GM18505 (cell line): ENCODE measurements around the gene IFT172.
"Not testable (repeated sequence)": the region's sequence is repeated elsewhere in the genome, so short reads cannot be mapped to it uniquely, and the experiment has no call there.

ENCODE experiments used
- ATAC-seq: cut with Tn5 transposase; IDR thresholded peaks from one replicate; pipeline ENCODE4 v1.9.1; 2021; ENCODE audit not compliant: unreplicated experiment
- POLR2A ChIP-seq: IDR thresholded peaks from 4 replicates; pipeline ENCODE4 v1.6.1; 2011; ENCODE audit warnings: borderline replicate concordance; ENCODE audit not compliant: insufficient read depth, insufficient read length; ENCODE audit errors: extremely low read depth

Gene IFT172

GRCh38 chr2:27428213-27428977 is 61.1 kb downstream of the IFT172 start, which contains the start of gene NRBP1:
Gene NRBP1, plus strand, starts transcription at chr2:27428631. Its CDS starts 4,643 bp downstream, at chr2:27433274.
- peak; percentile 90 for TF ChIP-seq POLR2A
- ATAC-seq: peak; percentile 84

DNA sequence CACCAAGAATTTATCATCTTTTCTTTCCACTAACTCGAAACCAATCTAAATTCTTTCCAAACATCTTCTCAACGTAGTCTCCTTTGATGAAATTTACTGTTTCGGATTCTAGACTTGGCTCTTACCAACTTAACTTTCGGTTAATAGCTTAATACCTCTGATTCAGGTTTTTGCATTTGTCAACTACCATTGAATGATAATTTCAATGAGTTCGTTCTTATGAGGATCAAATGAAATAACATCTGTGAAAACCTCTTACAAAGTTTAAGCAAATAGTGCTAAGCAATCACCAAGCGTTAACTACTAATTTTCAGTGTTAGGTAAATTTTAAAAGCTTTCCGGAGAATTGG is 61.7 kb downstream of the IFT172 start:
- TF ChIP-seq POLR2A: no peak
- no peak for ATAC-seq

DNA sequence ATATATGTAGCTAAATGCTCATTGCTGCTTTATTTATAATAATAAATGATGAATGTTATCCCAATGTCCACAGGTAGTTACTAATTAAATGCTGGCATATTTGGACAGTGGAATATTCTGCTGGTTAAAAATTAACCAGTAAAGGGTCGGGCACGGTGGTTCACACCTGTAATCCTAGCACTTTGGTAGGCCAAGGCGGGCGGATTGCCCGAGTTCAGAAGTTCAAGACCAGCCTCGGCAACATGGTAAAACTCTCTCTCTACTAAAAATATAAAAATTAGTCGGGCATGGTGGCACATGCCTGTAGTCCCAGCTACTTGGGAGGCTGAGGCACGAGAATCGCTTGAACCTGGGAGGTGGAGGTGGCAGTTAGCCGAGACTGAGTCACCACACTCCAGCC is 64.5 kb downstream of the IFT172 start:
- not testable (repeated sequence) for ATAC-seq

- ATAC-seq: no peak
- no peak for TF ChIP-seq POLR2A
Measured at GRCh38 chr2:27422958-27423357, 66.6 kb downstream of the IFT172 start.

- TF ChIP-seq POLR2A: no peak
- ATAC-seq: no peak
Measured at GRCh38 chr2:27421660-27422250, 67.8 kb downstream of the IFT172 start.

- no peak for TF ChIP-seq POLR2A
- ATAC-seq: no peak
Measured at GRCh38 chr2:27420996-27421395, 68.5 kb downstream of the IFT172 start.

- no peak for TF ChIP-seq POLR2A
- ATAC-seq: no peak
Measured at GRCh38 chr2:27416151-27416550, 73.4 kb downstream of the IFT172 start.

DNA sequence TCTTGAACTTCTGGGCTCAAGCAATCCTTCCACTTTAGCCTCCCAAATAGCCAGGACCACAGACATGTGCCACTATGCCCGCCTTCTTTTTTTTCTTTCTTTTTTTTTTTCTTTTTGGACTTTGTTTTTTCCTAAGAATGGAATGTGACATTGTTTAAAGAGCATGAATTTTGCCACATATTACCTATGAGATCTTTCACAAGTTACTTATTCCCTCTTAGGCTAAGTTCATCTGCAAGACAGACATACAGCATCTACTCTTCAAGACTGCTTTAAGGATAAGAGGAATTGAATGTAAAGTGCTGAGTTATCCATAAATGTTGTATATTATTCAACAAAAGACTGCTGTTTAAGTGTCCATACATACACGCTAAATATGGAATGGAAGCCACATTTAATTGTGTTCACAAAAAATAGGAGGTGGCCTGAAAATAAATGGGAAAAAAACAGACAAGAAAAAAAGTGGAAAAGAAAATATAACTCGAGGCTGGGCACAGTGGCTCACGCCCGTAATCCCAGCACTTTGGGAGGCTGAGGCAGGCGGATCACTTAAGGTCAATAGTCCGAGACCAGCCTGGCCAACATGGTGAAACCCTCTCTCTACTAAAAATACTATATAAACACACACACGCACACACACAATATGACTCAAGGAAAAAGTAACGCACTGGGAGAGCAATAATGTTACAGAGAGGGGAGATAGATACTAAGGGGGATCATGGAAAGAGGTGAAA is 77.0 kb downstream of the IFT172 start:
- TF ChIP-seq POLR2A: no peak
- no peak for ATAC-seq

GRCh38 chr2:27409321-27410073 is 80.0 kb downstream of the IFT172 start, which contains the start of gene PPM1G:
Gene PPM1G, minus strand, starts transcription at chr2:27409591. Its CDS starts 169 bp downstream, at chr2:27409422.
- peak; percentile 95 for TF ChIP-seq POLR2A
- ATAC-seq: peak; percentile 89

GRCh38 chr2:27408601-27409320 is 80.8 kb downstream of the IFT172 start:
- no peak for TF ChIP-seq POLR2A
- peak; percentile 31 for ATAC-seq

GRCh38 chr2:27407798-27408491 is 81.6 kb downstream of the IFT172 start:
- no peak for ATAC-seq
- no peak for TF ChIP-seq POLR2A
